Adrenal gland (tissue), 5 donors: ENCODE measurements around the gene DLGAP4.

ENCODE experiments used
- POLR2A ChIP-seq, 2 donors: fragments of 450-650 bp; IDR thresholded peaks; one replicate each; pipeline ENCODE4 v1.6.1; 2017; ENCODE audit warnings: antibody characterized with exemption in 2 of 2, mild to moderate bottlenecking in 2 of 2, moderate library complexity in 1 of 2
- TF ChIP-seq, protein P1 (sequence below), 6 experiments: fragments of 450-650 bp in 4 of 6; fragments of 200-600 bp in 2 of 6; sonication (generic) in 1 of 6; IDR thresholded peaks; 1 replicate in 5 of 6; 2 replicates in 1 of 6; pipeline versions ENCODE4 v1.5.1 to v1.8.0; 2016 to 2021; ENCODE audit warnings: antibody characterized with exemption in 6 of 6, mild to moderate bottlenecking in 2 of 6, moderate library complexity in 1 of 6
- donor health status: DM: no; HTN: no; CAD: no.

DNA sequence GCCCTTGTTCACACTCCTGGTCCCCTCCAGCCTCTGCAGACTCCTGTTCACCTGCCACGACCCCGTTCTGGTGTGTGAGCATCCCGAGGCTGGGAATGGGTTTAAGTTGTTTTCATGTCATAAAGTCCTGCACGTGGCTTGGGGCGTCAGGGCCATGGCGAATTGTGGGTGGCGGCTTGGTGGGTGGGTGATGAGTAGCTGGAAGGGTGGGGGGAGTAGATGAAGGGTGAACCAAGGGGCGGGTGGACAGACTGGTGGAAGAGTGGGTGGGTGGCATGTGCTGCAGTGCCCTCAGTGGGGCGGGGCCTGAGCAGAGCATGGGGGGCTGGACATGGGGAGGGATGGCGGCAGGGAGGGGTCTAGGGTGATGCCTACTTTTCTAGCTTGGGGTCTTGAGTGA is 54.3 kb downstream of the DLGAP4 start:
- no peak for TF ChIP-seq POLR2A (IDR thresholded peaks at IDR 0.05)
- TF ChIP-seq, protein P1, sequence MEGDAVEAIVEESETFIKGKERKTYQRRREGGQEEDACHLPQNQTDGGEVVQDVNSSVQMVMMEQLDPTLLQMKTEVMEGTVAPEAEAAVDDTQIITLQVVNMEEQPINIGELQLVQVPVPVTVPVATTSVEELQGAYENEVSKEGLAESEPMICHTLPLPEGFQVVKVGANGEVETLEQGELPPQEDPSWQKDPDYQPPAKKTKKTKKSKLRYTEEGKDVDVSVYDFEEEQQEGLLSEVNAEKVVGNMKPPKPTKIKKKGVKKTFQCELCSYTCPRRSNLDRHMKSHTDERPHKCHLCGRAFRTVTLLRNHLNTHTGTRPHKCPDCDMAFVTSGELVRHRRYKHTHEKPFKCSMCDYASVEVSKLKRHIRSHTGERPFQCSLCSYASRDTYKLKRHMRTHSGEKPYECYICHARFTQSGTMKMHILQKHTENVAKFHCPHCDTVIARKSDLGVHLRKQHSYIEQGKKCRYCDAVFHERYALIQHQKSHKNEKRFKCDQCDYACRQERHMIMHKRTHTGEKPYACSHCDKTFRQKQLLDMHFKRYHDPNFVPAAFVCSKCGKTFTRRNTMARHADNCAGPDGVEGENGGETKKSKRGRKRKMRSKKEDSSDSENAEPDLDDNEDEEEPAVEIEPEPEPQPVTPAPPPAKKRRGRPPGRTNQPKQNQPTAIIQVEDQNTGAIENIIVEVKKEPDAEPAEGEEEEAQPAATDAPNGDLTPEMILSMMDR (IDR thresholded peaks at IDR 0.05): no peak
